GM19467 (cell line): ENCODE measurements around the gene RAB3C.
"Not testable (repeated sequence)": the region's sequence is repeated elsewhere in the genome, so short reads cannot be mapped to it uniquely, and the experiment has no call there.

Experiments used
- ATAC-seq: cut with Tn5 transposase; IDR thresholded peaks from one replicate; pipeline ENCODE4 v1.9.1; 2021; ENCODE audit warnings: mild to moderate bottlenecking, moderate library complexity; ENCODE audit not compliant: unreplicated experiment

Gene RAB3C

DNA sequence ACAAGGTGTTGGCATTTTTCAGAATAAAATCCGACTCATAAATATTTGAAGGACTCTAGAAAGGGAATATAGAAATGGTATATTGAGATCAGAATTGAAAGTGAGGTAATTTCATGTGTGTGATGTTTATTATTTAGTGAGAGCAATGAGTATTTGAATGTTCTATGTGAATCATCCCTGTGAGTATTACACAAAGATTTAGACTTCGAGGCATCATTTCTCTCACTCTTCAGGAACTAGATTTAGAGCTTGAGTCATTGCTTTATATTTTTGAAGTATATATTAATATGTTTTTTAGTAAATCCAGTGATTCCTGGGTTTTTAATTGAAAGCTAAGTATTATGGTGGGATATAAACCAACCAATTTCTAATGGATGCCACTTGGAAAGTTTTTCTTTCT lies 91.2 kb downstream of the RAB3C start:
- ATAC-seq, result no peak

- ATAC-seq, result no peak
These were observed 91.8 kb downstream of the RAB3C start for GRCh38 chr5:58674711-58675110.

DNA sequence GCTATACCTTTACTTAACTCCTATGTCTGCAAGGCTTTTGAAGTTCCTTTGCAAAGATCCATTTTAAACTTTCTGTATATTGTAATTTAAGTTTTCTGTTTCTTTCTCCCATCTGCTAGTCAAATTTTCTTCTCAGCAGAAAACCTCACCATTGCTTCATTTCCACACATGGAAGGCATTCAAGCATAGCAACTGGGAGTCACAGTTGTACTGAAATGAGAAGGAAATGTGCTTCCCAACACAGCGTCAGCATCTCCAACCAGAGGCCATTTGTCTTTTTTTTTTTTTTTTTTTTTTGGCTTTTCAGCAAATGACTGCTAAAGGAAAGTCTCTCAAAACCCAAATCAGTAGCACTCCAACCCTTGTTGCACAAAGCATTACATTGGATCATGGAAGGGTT lies 92.5 kb downstream of the RAB3C start:
- no peak for ATAC-seq

- no peak for ATAC-seq
These were observed 94.8 kb downstream of the RAB3C start for GRCh38 chr5:58677650-58678049.

GRCh38 chr5:58680503-58680902 lies 97.6 kb downstream of the RAB3C start:
- no peak for ATAC-seq

DNA sequence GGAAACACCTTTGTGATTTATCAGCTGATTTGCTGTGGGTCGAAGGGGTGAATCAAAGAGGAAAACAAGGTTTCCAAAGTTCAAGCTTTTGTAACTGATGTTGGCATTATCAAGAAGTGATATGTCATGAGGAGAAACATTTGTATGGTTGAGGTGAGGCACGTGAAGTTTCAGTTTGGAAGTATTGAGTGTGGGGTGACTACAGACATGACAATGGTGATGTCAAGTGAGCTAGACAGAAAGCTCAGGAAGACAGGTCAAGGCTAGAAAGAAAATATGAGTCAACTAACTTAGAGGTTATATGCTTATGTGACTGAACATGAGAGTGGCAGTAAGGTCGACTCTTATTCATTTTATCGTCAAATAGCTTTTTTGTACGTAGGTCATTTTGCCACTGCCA lies 99.1 kb downstream of the RAB3C start:
- ATAC-seq, result no peak

DNA sequence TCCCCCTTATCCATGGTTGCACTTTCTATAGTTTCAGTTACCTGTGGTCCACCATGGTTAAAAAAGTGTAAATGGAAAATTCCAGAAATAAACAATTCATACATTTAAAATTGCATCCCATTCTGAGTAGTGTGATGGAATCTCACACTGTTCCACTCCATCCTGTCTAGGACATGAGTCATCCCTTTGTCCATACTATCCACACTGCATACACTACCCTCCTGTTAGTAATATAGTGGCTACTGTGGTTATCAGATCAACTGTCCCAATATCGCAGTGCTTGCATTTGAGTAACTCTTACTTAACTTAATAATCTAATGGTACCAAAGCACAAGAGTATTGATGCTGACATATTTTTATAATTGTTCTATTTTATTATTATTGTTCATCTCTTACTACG lies 100.7 kb downstream of the RAB3C start:
- ATAC-seq, result no peak

GRCh38 chr5:58687079-58687478 lies 104.2 kb downstream of the RAB3C start:
- no peak for ATAC-seq

DNA sequence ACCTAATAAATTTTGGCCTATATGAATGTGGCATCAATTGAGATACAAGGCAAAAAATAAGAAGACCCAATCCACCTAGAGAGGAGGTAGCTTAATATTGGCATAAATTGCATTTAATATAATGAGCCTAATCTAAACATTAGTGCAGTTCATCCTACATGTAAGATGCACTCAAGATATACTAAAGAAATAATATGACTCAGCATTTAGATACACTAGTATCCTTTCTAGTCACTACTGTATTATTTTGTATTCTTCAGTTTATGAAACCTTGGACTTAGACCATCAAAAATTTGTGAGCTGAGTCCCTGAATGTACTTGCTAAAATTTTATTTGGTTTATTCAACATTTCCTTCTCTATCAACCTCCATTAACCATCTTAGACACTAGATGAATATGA lies 104.7 kb downstream of the RAB3C start:
- no peak for ATAC-seq

GRCh38 chr5:58699088-58699761 lies 116.3 kb downstream of the RAB3C start:
- ATAC-seq, result not testable (repeated sequence)

- no peak for ATAC-seq
These were observed 116.9 kb downstream of the RAB3C start for GRCh38 chr5:58699762-58700118.

GRCh38 chr5:58703925-58704555 lies 121.2 kb downstream of the RAB3C start:
- ATAC-seq, result no peak

- no peak for ATAC-seq
These were observed 123.9 kb downstream of the RAB3C start for GRCh38 chr5:58706736-58707135.

DNA sequence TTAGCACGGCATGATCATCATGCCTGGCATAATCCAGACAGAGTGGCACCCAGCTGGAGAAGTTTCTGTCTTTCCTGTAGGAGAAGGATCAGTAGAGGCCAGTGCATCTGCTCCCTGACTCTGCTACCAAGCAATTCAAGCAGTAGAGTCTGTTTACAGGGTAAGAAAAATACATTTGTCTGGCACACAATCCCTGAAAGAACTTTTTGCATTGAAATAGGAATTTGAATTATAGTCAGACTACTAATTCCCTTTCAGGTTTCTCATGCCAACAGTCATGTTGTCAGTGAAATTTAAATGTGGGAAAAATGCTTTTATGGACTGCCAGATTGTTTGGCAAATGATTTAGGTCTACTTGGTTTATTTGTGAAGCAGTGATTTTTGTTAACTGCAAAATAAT lies 125.6 kb downstream of the RAB3C start:
- ATAC-seq, result no peak

DNA sequence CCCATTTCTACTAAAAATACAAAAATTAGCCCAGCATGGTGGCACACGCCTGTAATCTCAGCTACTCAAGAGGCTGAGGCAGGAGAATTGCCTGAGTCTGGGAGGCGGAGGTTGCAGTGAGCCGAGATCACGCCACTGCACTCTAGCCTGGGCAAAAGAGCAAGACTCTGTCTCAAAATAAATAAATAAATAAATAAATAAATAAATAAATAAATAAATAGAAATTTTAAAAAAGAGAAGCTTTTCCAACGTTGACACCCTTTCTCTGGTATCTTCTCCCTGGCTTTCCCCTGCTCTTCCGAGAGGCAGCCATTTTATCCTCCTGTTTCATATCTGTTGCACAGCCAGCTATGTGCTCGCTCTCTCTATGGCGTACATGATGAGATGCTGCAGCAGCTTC lies 127.5 kb downstream of the RAB3C start:
- not testable (repeated sequence) for ATAC-seq

DNA sequence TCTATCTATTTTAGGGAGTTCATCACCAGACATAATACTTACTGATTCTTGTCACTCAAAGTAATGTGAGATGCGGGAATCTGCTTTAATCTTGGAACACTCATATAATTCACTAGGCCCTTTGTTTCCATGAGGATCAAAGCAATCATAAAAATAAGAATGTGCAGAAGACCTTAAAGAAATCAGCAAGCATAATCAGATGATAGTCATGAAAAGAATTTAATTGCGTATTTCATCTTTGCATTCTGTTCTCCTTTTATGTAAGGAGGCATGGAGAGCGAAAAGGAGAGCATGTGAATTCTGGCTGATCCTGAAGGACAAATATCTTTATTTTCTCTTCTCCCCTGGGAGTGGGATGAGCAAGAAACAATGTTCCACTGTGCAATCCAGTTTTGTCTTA lies 128.0 kb downstream of the RAB3C start:
- no peak for ATAC-seq

GRCh38 chr5:58711965-58712364 lies 129.1 kb downstream of the RAB3C start:
- no peak for ATAC-seq

- ATAC-seq, result no peak
These were observed 131.2 kb downstream of the RAB3C start for GRCh38 chr5:58714046-58714445.

GRCh38 chr5:58715997-58716656 lies 133.3 kb downstream of the RAB3C start:
- ATAC-seq, result no peak

GRCh38 chr5:58716713-58717112 lies 133.8 kb downstream of the RAB3C start:
- ATAC-seq, result no peak

- no peak for ATAC-seq
These were observed 134.6 kb downstream of the RAB3C start for GRCh38 chr5:58717303-58718007.
